ENCODE measurements around the gene CFAP97D2.

DNA sequence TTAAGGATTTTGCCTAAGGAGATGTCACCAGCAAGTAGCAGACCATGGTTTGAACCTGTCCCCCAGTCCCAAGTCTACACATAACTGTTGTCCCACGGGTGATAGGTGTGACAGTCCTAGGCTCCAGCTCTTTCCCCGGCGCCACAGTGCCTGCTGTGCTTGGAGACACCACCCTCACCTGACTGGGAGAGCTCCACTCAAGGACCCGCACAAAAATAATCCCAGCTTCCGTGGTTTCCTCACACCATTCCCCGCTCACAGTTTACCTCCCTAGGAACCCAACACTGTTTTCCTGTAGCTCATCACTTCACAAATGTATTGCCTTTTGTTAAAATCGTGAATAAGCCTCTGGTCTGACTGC is 26.8 kb upstream of the CFAP97D2 start:
- TF ChIP-seq, protein P1, sequence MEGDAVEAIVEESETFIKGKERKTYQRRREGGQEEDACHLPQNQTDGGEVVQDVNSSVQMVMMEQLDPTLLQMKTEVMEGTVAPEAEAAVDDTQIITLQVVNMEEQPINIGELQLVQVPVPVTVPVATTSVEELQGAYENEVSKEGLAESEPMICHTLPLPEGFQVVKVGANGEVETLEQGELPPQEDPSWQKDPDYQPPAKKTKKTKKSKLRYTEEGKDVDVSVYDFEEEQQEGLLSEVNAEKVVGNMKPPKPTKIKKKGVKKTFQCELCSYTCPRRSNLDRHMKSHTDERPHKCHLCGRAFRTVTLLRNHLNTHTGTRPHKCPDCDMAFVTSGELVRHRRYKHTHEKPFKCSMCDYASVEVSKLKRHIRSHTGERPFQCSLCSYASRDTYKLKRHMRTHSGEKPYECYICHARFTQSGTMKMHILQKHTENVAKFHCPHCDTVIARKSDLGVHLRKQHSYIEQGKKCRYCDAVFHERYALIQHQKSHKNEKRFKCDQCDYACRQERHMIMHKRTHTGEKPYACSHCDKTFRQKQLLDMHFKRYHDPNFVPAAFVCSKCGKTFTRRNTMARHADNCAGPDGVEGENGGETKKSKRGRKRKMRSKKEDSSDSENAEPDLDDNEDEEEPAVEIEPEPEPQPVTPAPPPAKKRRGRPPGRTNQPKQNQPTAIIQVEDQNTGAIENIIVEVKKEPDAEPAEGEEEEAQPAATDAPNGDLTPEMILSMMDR (IDR thresholded peaks at IDR 0.05; ENCODE audit: low read length) = no peak
- no peak for TF ChIP-seq EZH2 (optimal IDR thresholded peaks at IDR 0.05; ENCODE audit: low read depth, low read length)
